SK-MEL-5 (cell line): ENCODE results near the gene USPL1. TPM values are rescaled to one million over a fixed set of nuclear protein-coding genes. Genes with fewer than 3 reads are reported as not detected.
"Not testable (repeated sequence)": the region's sequence is repeated elsewhere in the genome, so short reads cannot be mapped to it uniquely, and the experiment has no call there.

ENCODE experiments used
- DNase-seq: peaks from one replicate; pipeline ENCODE4 v3.0.0-alpha.2; 2016; ENCODE audit warnings: low read depth, low spot score
- in situ Hi-C: cut with HindIII; loops from 2 replicates; pipeline ENCODE4 v1.10.0; 2016; ENCODE audit warnings: low sequenced_read_pairs, high pct_unique_total_duplicates, low pct_unique_long_range_greater_than_20kb
- total RNA-seq: library from RNA; depleted of rRNA; stranded (reverse); fragments of >200 nt; shearing (Covaris generic); gene quantifications from 2 replicates; pipeline ENCODE4 v1.2.3, GENCODE V29; 2014

The USPL1 gene
- total RNA-seq, 1 experiment from 2014 or later, result 19.6 TPM

GRCh38 chr13:30645629-30646028 lies 27.9 kb downstream of the USPL1 start:
- in situ Hi-C loops, result no loop called here
- no peak for DNase-seq

- in situ Hi-C loops, result no loop called here
- no peak for DNase-seq
Measured at GRCh38 chr13:30647420-30647819, 29.7 kb downstream of the USPL1 start.

- in situ Hi-C loops, result no loop called here
- DNase-seq, result no peak
Measured at GRCh38 chr13:30647824-30648521, 30.3 kb downstream of the USPL1 start.

- DNase-seq, result no peak
- in situ Hi-C loops, result no loop called here
Measured at GRCh38 chr13:30648522-30649012, 30.8 kb downstream of the USPL1 start.

- DNase-seq, in situ Hi-C loops: not testable (repeated sequence)
Measured at GRCh38 chr13:30651648-30652047, 33.9 kb downstream of the USPL1 start.

GRCh38 chr13:30652746-30653386 lies 35.1 kb downstream of the USPL1 start:
- DNase-seq, result no peak
- in situ Hi-C loops, result no loop called here

- in situ Hi-C loops, result no loop called here
- no peak for DNase-seq
Measured at GRCh38 chr13:30654430-30654829, 36.7 kb downstream of the USPL1 start.

- no peak for DNase-seq
- in situ Hi-C loops, result no loop called here
Measured at GRCh38 chr13:30656178-30656577, 38.5 kb downstream of the USPL1 start.

- no peak for DNase-seq
- in situ Hi-C loops, result no loop called here
Measured at GRCh38 chr13:30659980-30660379, 42.3 kb downstream of the USPL1 start.

- in situ Hi-C loops, result no loop called here
Measured at GRCh38 chr13:30660796-30661195, 43.1 kb downstream of the USPL1 start.

GRCh38 chr13:30664689-30665275 lies 47.1 kb downstream of the USPL1 start:
- DNase-seq, result peak; percentile 41
- in situ Hi-C loops, result no loop called here

More at GRCh38 chr13:30660796-30661195, 43.1 kb downstream of the USPL1 start:
- DNase-seq, result no peak

GRCh38 chr13:30665638-30666037 lies 47.9 kb downstream of the USPL1 start:
- DNase-seq, result no peak
- in situ Hi-C loops, result no loop called here

GRCh38 chr13:30666113-30666512 lies 48.4 kb downstream of the USPL1 start:
- in situ Hi-C loops, result no loop called here
- no peak for DNase-seq

- in situ Hi-C loops, result no loop called here
- no peak for DNase-seq
Measured at GRCh38 chr13:30667014-30667413, 49.3 kb downstream of the USPL1 start.

- in situ Hi-C loops, result no loop called here
- DNase-seq, result no peak
Measured at GRCh38 chr13:30668312-30668711, 50.6 kb downstream of the USPL1 start.

GRCh38 chr13:30671271-30671815 lies 53.6 kb downstream of the USPL1 start:
- in situ Hi-C loops, result no loop called here
- DNase-seq, result no peak

GRCh38 chr13:30673669-30674521 lies 56.2 kb downstream of the USPL1 start:
- in situ Hi-C loops, result no loop called here
- DNase-seq, result peak; percentile 88

GRCh38 chr13:30675717-30676116 lies 58.0 kb downstream of the USPL1 start:
- no peak for DNase-seq
- in situ Hi-C loops, result no loop called here
